ENCODE data around the gene CHST8. TPM values are rescaled to one million over a fixed set of nuclear protein-coding genes. Genes with fewer than 3 reads are reported as not detected.

Gene CHST8
- total RNA-seq, 1 experiment from 2014 or later = 33.5 TPM

DNA sequence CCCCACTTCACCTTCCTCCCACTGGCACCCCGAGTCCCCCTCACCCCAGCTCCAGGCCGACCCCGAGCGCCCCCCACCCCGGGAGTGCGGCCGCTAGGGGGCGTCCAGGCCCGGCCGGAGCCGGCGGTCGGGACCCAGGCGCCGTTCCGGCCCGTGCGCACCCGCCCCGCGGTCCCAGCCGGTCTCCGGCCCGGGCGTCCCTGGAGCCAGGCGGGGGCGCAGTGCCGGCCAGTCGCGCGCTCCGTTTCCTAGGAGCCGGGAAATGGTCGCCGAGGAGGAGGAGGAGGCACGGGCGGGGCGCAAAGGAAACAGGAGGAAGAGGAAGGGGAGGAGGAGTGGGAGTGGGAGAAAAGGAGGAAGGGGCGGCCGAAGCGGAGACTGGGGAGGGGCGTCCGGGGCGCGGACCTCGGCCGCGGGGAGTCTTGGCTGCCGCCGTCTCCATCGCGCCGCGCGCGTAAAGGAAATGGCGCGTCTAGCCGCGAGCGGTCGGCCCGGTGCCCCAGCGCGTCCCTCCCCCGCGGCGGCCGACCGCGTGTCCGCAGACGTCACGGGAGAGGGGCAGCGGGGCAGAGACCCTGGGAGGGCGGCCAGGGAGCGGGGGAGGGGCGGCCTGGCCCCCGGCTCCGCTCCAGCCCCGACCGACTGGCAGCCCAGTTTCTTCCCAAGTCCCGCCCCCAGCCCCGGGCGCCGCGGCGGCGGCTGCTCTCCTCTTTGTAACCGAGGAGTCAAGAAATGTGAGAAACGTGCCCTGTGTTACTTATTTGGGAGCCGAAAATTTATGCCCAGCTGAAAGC is 173.8 kb downstream of the CHST8 start (continued):
- no peak for TF ChIP-seq ZSCAN18 (CRISPR knock-in tag; IDR thresholded peaks at IDR 0.05)
- TF ChIP-seq, protein P1, sequence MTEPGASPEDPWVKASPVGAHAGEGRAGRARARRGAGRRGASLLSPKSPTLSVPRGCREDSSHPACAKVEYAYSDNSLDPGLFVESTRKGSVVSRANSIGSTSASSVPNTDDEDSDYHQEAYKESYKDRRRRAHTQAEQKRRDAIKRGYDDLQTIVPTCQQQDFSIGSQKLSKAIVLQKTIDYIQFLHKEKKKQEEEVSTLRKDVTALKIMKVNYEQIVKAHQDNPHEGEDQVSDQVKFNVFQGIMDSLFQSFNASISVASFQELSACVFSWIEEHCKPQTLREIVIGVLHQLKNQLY (CRISPR knock-in tag; IDR thresholded peaks at IDR 0.05) = no peak
- TF ChIP-seq TEAD1 (CRISPR knock-in tag; IDR thresholded peaks at IDR 0.05) = 0 out of 2 replicates have a peak, but pooled peaks have one; percentile 50
- TF ChIP-seq FOXP1 (CRISPR knock-in tag; IDR thresholded peaks at IDR 0.05; ENCODE audit: borderline replicate concordance) = peak; percentile 44; the same call in 1 of the 2 replicates
- no peak for TF ChIP-seq SMAD3 (CRISPR knock-in tag; IDR thresholded peaks at IDR 0.05; ENCODE audit: borderline replicate concordance)
- TF ChIP-seq, protein P2, sequence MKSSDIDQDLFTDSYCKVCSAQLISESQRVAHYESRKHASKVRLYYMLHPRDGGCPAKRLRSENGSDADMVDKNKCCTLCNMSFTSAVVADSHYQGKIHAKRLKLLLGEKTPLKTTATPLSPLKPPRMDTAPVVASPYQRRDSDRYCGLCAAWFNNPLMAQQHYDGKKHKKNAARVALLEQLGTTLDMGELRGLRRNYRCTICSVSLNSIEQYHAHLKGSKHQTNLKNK (CRISPR knock-in tag; IDR thresholded peaks at IDR 0.05) = no peak
- no peak for TF ChIP-seq PRDM15 (CRISPR knock-in tag; IDR thresholded peaks at IDR 0.05)
- TF ChIP-seq ESRRA (CRISPR knock-in tag; IDR thresholded peaks at IDR 0.05; ENCODE audit: borderline replicate concordance) = no peak
- TF ChIP-seq ZNF219 (CRISPR knock-in tag; IDR thresholded peaks at IDR 0.05; ENCODE audit: borderline replicate concordance) = peak; percentile 74; the same call in 1 of the 2 replicates
- TF ChIP-seq JAZF1 (CRISPR knock-in tag; IDR thresholded peaks at IDR 0.05) = no peak
- TF ChIP-seq, protein P3, sequence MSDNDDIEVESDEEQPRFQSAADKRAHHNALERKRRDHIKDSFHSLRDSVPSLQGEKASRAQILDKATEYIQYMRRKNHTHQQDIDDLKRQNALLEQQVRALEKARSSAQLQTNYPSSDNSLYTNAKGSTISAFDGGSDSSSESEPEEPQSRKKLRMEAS (CRISPR knock-in tag; IDR thresholded peaks at IDR 0.05) = peak; percentile 13; the same call in 1 of the 2 replicates
- TF ChIP-seq, protein P4, sequence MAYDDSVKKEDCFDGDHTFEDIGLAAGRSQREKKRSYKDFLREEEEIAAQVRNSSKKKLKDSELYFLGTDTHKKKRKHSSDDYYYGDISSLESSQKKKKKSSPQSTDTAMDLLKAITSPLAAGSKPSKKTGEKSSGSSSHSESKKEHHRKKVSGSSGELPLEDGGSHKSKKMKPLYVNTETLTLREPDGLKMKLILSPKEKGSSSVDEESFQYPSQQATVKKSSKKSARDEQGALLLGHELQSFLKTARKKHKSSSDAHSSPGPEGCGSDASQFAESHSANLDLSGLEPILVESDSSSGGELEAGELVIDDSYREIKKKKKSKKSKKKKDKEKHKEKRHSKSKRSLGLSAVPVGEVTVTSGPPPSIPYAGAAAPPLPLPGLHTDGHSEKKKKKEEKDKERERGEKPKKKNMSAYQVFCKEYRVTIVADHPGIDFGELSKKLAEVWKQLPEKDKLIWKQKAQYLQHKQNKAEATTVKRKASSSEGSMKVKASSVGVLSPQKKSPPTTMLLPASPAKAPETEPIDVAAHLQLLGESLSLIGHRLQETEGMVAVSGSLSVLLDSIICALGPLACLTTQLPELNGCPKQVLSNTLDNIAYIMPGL (CRISPR knock-in tag; IDR thresholded peaks at IDR 0.05) = peak; percentile 86
- no peak for TF ChIP-seq ZNF396 (CRISPR knock-in tag; IDR thresholded peaks at IDR 0.05; ENCODE audit: borderline replicate concordance)
- TF ChIP-seq ATF1 (CRISPR knock-in tag; IDR thresholded peaks at IDR 0.05) = no peak
- no peak for TF ChIP-seq PRRX2 (CRISPR knock-in tag; IDR thresholded peaks at IDR 0.05)
- no peak for TF ChIP-seq ZNF425 (CRISPR knock-in tag; conservative IDR thresholded peaks at IDR 0.05)
- TF ChIP-seq ETV6 (CRISPR knock-in tag; IDR thresholded peaks at IDR 0.05) = peak; percentile 86
- TF ChIP-seq, protein P5, sequence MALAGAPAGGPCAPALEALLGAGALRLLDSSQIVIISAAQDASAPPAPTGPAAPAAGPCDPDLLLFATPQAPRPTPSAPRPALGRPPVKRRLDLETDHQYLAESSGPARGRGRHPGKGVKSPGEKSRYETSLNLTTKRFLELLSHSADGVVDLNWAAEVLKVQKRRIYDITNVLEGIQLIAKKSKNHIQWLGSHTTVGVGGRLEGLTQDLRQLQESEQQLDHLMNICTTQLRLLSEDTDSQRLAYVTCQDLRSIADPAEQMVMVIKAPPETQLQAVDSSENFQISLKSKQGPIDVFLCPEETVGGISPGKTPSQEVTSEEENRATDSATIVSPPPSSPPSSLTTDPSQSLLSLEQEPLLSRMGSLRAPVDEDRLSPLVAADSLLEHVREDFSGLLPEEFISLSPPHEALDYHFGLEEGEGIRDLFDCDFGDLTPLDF (CRISPR knock-in tag; IDR thresholded peaks at IDR 0.05) = no peak
- TF ChIP-seq, protein P6, sequence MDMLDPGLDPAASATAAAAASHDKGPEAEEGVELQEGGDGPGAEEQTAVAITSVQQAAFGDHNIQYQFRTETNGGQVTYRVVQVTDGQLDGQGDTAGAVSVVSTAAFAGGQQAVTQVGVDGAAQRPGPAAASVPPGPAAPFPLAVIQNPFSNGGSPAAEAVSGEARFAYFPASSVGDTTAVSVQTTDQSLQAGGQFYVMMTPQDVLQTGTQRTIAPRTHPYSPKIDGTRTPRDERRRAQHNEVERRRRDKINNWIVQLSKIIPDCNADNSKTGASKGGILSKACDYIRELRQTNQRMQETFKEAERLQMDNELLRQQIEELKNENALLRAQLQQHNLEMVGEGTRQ (CRISPR knock-in tag; IDR thresholded peaks at IDR 0.05) = no peak
- TF ChIP-seq OVOL2 (CRISPR knock-in tag; IDR thresholded peaks at IDR 0.05; ENCODE audit: borderline replicate concordance) = no peak
- TF ChIP-seq, protein P7, sequence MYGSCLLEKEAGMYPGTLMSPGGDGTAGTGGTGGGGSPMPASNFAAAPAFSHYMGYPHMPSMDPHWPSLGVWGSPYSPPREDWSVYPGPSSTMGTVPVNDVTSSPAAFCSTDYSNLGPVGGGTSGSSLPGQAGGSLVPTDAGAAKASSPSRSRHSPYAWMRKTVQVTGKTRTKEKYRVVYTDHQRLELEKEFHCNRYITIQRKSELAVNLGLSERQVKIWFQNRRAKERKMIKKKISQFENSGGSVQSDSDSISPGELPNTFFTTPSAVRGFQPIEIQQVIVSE (CRISPR knock-in tag; IDR thresholded peaks at IDR 0.05; ENCODE audit: borderline replicate concordance) = no peak
- peak; percentile 32; the same call in 1 of the 2 replicates for TF ChIP-seq SP1 (CRISPR knock-in tag; conservative IDR thresholded peaks at IDR 0.05)
- TF ChIP-seq TP53 (CRISPR knock-in tag; IDR thresholded peaks at IDR 0.05) = peak; percentile 37; the same call in 1 of the 2 replicates
- TF ChIP-seq MYBL2 (CRISPR knock-in tag; IDR thresholded peaks at IDR 0.05) = 0 out of 2 replicates have a peak, but pooled peaks have one; percentile 28

Measured in WTC11 (cell line).